HepG2 (cell line): ENCODE data around the gene PMIS2. TPM values are rescaled to one million over a fixed set of nuclear protein-coding genes. Genes with fewer than 3 reads are reported as not detected.

ENCODE experiments used
- BCLAF1 ChIP-seq: fragments of 450-650 bp; IDR thresholded peaks from 2 replicates; pipeline ENCODE4 v1.6.1; 2017; ENCODE audit warnings: mild to moderate bottlenecking
- BRCA1 ChIP-seq: sonication (generic); formaldehyde crosslinking; IDR thresholded peaks from 2 replicates; pipeline ENCODE4 v1.4.0; 2020; ENCODE audit warnings: missing genetic modification reagents
- EED ChIP-seq: sonication (generic); formaldehyde crosslinking; IDR thresholded peaks from 2 replicates; pipeline ENCODE4 v1.5.0; 2020; ENCODE audit warnings: mild to moderate bottlenecking, missing genetic modification reagents
- KDM3A ChIP-seq: IDR thresholded peaks from 2 replicates; pipeline ENCODE4 v1.6.1; 2018; ENCODE audit warnings: low read depth, missing compliant biosample characterization
- NR2F2 ChIP-seq: IDR thresholded peaks from 2 replicates; pipeline ENCODE4 v1.6.1; 2012; ENCODE audit warnings: low read depth, inconsistent platforms, borderline replicate concordance
- PBX3 ChIP-seq: sonication (generic); formaldehyde crosslinking; IDR thresholded peaks from 2 replicates; pipeline ENCODE4 v1.8.1; 2023; ENCODE audit warnings: missing genetic modification reagents, inconsistent platforms, borderline replicate concordance
- RBM39 ChIP-seq: fragments of 200-400 bp; formaldehyde crosslinking; IDR thresholded peaks from one replicate; pipeline ENCODE4 v1.6.1; 2018; ENCODE audit warnings: antibody characterized with exemption, mild to moderate bottlenecking, low read depth, low read length; ENCODE audit not compliant: poor library complexity, severe bottlenecking
- RELA ChIP-seq: sonication (generic); formaldehyde crosslinking; IDR thresholded peaks from 2 replicates; pipeline ENCODE4 v1.4.0; 2020; ENCODE audit warnings: missing genetic modification reagents
- THAP7 ChIP-seq: sonication (generic); formaldehyde crosslinking; IDR thresholded peaks from 2 replicates; pipeline ENCODE4 v1.8.1; 2023; ENCODE audit warnings: mild to moderate bottlenecking, missing genetic modification reagents
- ZBTB14 ChIP-seq: sonication (generic); formaldehyde crosslinking; IDR thresholded peaks from 2 replicates; pipeline ENCODE4 v1.4.0; 2020; ENCODE audit warnings: missing genetic modification reagents
- ZKSCAN5 ChIP-seq: sonication (generic); formaldehyde crosslinking; IDR thresholded peaks from 2 replicates; pipeline ENCODE4 v1.5.1; 2020; ENCODE audit warnings: mild to moderate bottlenecking, missing genetic modification reagents
- ZNF20 ChIP-seq: sonication (generic); formaldehyde crosslinking; IDR thresholded peaks from 2 replicates; pipeline ENCODE4 v1.4.0; 2020; ENCODE audit warnings: mild to moderate bottlenecking, moderate library complexity, missing genetic modification reagents
- ZNF547 ChIP-seq: sonication (generic); formaldehyde crosslinking; IDR thresholded peaks from 2 replicates; pipeline ENCODE4 v1.5.1; 2020; ENCODE audit warnings: mild to moderate bottlenecking, missing genetic modification reagents
- polyA plus RNA-seq, 8 experiments: library from polyadenylated mRNA; depleted of rRNA in 3 of 8; stranded (reverse) in 7 of 8; unstranded in 1 of 8; fragments of >200 nt; fragmentation: Illumina TruSeq in 4 of 8; extraction: Trizol in 4 of 8; gene quantifications; 2 replicates each; pipeline versions ENCODE4 v1.2.1 to v1.2.3, GENCODE V29; 2011 to 2016; ENCODE audit warnings: low read depth in 4 of 8, missing spikeins in 1 of 8, mixed read lengths in 1 of 8; ENCODE audit not compliant: insufficient read depth in 1 of 8
- total RNA-seq, 5 experiments: library from RNA; depleted of rRNA; stranded (reverse); fragments of >200 nt; fragmentation: Illumina TruSeq; extraction: Trizol; gene quantifications; 2 replicates each; pipeline ENCODE4 v1.2.3, GENCODE V29; 2016; ENCODE audit warnings: low read depth in 1 of 5
- TF ChIP-seq, protein P1 (sequence below): sonication (generic); formaldehyde crosslinking; IDR thresholded peaks from 2 replicates; pipeline ENCODE4 v1.4.0; 2020; ENCODE audit warnings: mild to moderate bottlenecking, missing genetic modification reagents

PMIS2 gene
- total and polyA plus RNA-seq, 2 of the 13 experiments (the other 11 are each of a cell fraction or from before 2014, with no cell fraction given): not detected

GRCh38 chr19:35612559-35613321 lies 26.8 kb downstream of the PMIS2 start, which contains the start of gene HAUS5 (continued):
- TF ChIP-seq PBX3 (CRISPR knock-in tag) (no peak), ZNF20 (CRISPR knock-in tag) (no peak), KDM3A (peak; percentile 60; the same call in 1 of the 2 replicates), BRCA1 (CRISPR knock-in tag) (0 out of 2 replicates have a peak, but pooled peaks have one; percentile 22), THAP7 (CRISPR knock-in tag) (no peak), RELA (CRISPR knock-in tag) (no peak), ZNF547 (peak; percentile 39; the same call in 1 of the 2 replicates), BCLAF1 (no peak), ZBTB14 (no peak), RBM39 (no peak), ZKSCAN5 (CRISPR knock-in tag) (no peak), NR2F2 (no peak), EED (no peak)
- TF ChIP-seq, protein P1, sequence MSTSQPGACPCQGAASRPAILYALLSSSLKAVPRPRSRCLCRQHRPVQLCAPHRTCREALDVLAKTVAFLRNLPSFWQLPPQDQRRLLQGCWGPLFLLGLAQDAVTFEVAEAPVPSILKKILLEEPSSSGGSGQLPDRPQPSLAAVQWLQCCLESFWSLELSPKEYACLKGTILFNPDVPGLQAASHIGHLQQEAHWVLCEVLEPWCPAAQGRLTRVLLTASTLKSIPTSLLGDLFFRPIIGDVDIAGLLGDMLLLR: peak; percentile 52; the same call in 1 of the 2 replicates
- TF ChIP-seq, all 625 proteins: peak for 211
